AG04449 (cell line): ENCODE results near the gene KRT16.

Experiments
- CTCF ChIA-PET: fragments of 350-600 bp; formaldehyde crosslinking; extraction: SDS; loops from one replicate; lab custom pipeline; 2021; ENCODE audit warnings: antibody characterized with exemption; lab: Yijun Ruan, JAX
- POLR2A ChIA-PET: fragments of 400-600, 350-600 bp; formaldehyde crosslinking; extraction: SDS; loops from one replicate; lab custom pipeline; 2020; ENCODE audit warnings: antibody characterized with exemption, inconsistent platforms; lab: Yijun Ruan, JAX
- DNase-seq: peaks from one replicate; pipeline ENCODE4 v3.0.0-alpha.2; 2010; ENCODE audit warnings: low read depth, low spot score
- H3K4me3 ChIP-seq: 2 replicates; pipeline ENCODE4 v1.5.1; 2011; ENCODE audit warnings: low read depth, mild to moderate bottlenecking, control low read depth, low read length
- TF ChIP-seq, protein P1 (sequence below): IDR thresholded peaks from one replicate; pipeline ENCODE4 v1.5.1; 2011; ENCODE audit warnings: mild to moderate bottlenecking, moderate library complexity, low read length, control low read depth, inconsistent platforms; ENCODE audit not compliant: insufficient read depth; ENCODE audit errors: missing control alignments

Gene KRT16

DNA sequence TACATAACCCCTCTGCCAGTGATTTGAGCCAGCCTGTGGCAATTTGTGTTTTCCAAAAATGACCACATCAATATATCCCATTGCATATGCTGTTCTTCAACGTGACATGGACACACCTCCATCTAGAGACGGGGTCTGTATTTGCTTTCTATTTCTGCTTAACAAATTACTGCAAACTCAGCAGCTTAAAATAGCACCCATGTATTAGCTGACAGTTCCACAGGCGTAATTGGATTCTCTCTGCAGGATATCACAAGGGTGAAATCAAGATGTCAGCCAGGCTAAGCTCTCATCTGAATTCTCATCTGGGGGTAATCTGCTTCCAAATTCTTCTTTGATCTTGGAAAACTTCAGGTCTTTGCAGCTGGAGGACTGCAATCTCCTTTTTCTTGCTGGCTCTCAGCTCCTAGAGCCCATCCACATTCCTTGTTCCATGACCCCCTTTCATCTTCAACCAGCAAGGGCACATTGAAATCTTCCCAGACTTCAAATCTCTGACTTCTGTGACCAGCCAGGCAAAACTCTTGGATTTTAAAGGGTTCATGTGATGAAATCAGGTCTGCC, 48.9 kb downstream of the KRT16 start:
- no peak for DNase-seq
- POLR2A ChIA-PET = no interaction called here
- TF ChIP-seq, protein P1, sequence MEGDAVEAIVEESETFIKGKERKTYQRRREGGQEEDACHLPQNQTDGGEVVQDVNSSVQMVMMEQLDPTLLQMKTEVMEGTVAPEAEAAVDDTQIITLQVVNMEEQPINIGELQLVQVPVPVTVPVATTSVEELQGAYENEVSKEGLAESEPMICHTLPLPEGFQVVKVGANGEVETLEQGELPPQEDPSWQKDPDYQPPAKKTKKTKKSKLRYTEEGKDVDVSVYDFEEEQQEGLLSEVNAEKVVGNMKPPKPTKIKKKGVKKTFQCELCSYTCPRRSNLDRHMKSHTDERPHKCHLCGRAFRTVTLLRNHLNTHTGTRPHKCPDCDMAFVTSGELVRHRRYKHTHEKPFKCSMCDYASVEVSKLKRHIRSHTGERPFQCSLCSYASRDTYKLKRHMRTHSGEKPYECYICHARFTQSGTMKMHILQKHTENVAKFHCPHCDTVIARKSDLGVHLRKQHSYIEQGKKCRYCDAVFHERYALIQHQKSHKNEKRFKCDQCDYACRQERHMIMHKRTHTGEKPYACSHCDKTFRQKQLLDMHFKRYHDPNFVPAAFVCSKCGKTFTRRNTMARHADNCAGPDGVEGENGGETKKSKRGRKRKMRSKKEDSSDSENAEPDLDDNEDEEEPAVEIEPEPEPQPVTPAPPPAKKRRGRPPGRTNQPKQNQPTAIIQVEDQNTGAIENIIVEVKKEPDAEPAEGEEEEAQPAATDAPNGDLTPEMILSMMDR = no peak
- CTCF ChIA-PET = interaction anchor here (7.9 to 13.3 kb wide), 2 partner anchors 14 to 84 kb away, joined by 52 to 180 read pairs; no protein-coding TSS in a partner anchor
- no peak overlapping the region for H3K4me3 ChIP-seq

DNA sequence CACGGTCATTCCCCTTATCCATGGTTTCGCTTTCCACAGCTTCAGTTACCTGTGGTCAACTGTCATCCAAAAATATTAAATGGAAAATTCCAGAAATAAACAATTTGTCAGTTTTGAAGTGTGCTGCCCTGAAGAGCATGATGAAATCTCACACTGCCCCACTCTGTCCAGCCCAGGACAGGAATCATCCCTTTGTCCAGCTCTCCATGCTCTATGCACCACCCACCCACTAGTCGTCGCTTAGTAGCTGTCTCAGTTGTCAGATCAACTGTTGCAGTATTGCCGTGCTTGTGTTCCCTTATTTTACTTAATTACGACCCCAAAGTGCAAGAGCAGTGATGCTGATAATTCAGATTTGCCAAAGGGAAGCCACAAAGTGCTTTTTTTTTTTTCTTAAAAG, 51.0 kb downstream of the KRT16 start:
- ChIA-PET POLR2A (no interaction called here), CTCF (interaction anchor here (13.3 to 16.0 kb wide), 2 partner anchors 11 to 103 kb away, joined by 180 to 604 read pairs; no protein-coding TSS in a partner anchor)
- no peak overlapping the region for H3K4me3 ChIP-seq
- TF ChIP-seq, protein P1 = no peak
- no peak for DNase-seq
